GM23338 (cell line): ENCODE data around the gene TIMM23B. TPM values are rescaled to one million over a fixed set of nuclear protein-coding genes. Genes with fewer than 3 reads are reported as not detected.
"Not testable (repeated sequence)": the region's sequence is repeated elsewhere in the genome, so short reads cannot be mapped to it uniquely, and the experiment has no call there.

Experiments
- ATAC-seq: fragments of 200-7000 bp; cut with Tn5 transposase; 3 replicates; pipeline ENCODE4 v1.9.1; 2020
- DNase-seq: peaks from one replicate; pipeline ENCODE4 v3.0.0-alpha.2; 2015; ENCODE audit warnings: low spot score
- H2AFZ ChIP-seq: fragments of 200-600 bp; sonication (generic); 2 replicates; pipeline ENCODE4 v1.8.0; 2016; ENCODE audit warnings: antibody characterized with exemption, mild to moderate bottlenecking, moderate library complexity
- H3F3A ChIP-seq: fragments of 200-600 bp; sonication (generic); replicated peaks from 2 replicates; pipeline ENCODE4 v1.8.0; 2017; ENCODE audit warnings: antibody characterized with exemption, mixed run types, low read depth
- H3K27ac ChIP-seq: fragments of 200-600 bp; sonication (generic); 2 replicates; pipeline ENCODE4 v1.6.1; 2016; ENCODE audit warnings: low read depth
- H3K27me3 ChIP-seq: fragments of 200-600 bp; sonication (generic); 2 replicates; pipeline ENCODE4 v1.8.0; 2016; ENCODE audit warnings: mild to moderate bottlenecking, mixed run types, moderate library complexity; ENCODE audit not compliant: insufficient read depth
- H3K36me3 ChIP-seq: fragments of 200-600 bp; sonication (generic); 2 replicates; pipeline ENCODE4 v1.8.0; 2016; ENCODE audit warnings: mild to moderate bottlenecking; ENCODE audit not compliant: insufficient read depth
- H3K4me1 ChIP-seq: fragments of 200-600 bp; sonication (generic); 2 replicates; pipeline ENCODE4 v1.8.0; 2016; ENCODE audit warnings: mild to moderate bottlenecking, moderate library complexity; ENCODE audit not compliant: insufficient read depth
- H3K4me2 ChIP-seq: fragments of 200-600 bp; sonication (generic); 2 replicates; pipeline ENCODE4 v1.7.1; 2017; ENCODE audit warnings: mixed run types
- H3K4me3 ChIP-seq: fragments of 200-600 bp; sonication (generic); 2 replicates; pipeline ENCODE4 v1.6.1; 2016; ENCODE audit warnings: mixed run types
- H3K79me2 ChIP-seq: fragments of 200-600 bp; sonication (generic); replicated peaks from 2 replicates; pipeline ENCODE4 v1.8.0; 2017; ENCODE audit warnings: mild to moderate bottlenecking; ENCODE audit not compliant: insufficient read depth
- H3K9me2 ChIP-seq: fragments of 200-600 bp; sonication (generic); 2 replicates; pipeline ENCODE4 v1.8.0; 2017; ENCODE audit not compliant: insufficient read depth
- H4K20me1 ChIP-seq: fragments of 200-600 bp; sonication (generic); replicated peaks from 2 replicates; pipeline ENCODE4 v1.8.0; 2017; ENCODE audit warnings: mild to moderate bottlenecking; ENCODE audit not compliant: insufficient read depth
- H3K27ac Mint-ChIP-seq: 2 replicates; pipeline ENCODE4 v1.8.0; 2020; ENCODE audit warnings: inconsistent platforms, mild to moderate bottlenecking, moderate library complexity, mixed read lengths
- H3K27me3 Mint-ChIP-seq: 3 replicates; pipeline ENCODE4 v1.8.0; 2022; ENCODE audit warnings: low read depth, mild to moderate bottlenecking, moderate library complexity, mixed read lengths, inconsistent platforms; ENCODE audit not compliant: insufficient read depth, poor library complexity
- H3K36me3 Mint-ChIP-seq: 3 replicates; pipeline ENCODE4 v1.8.0; 2021; ENCODE audit warnings: low read depth, mild to moderate bottlenecking, inconsistent platforms, moderate library complexity, mixed read lengths
- H3K4me1 Mint-ChIP-seq: 3 replicates; pipeline ENCODE4 v1.8.0; 2020; ENCODE audit warnings: mild to moderate bottlenecking, inconsistent platforms, mixed read lengths
- H3K4me3 Mint-ChIP-seq: 3 replicates; pipeline ENCODE4 v1.8.0; 2021; ENCODE audit warnings: moderate library complexity, mild to moderate bottlenecking, inconsistent platforms, mixed read lengths
- H3K9me3 Mint-ChIP-seq: 3 replicates; pipeline ENCODE4 v1.8.0; 2020; ENCODE audit warnings: moderate library complexity, mild to moderate bottlenecking, inconsistent platforms, mixed read lengths
- polyA plus RNA-seq: library from polyadenylated mRNA; unstranded; fragments of >200 nt; fragmentation: Nextera tagmentation; extraction: Ambion mirVana; gene quantifications from 2 replicates; pipeline ENCODE4 v1.2.1, GENCODE V29; 2016
- total RNA-seq: library from RNA; depleted of rRNA; stranded (reverse); fragments of >200 nt; shearing (Covaris generic); gene quantifications from 2 replicates; pipeline ENCODE4 v1.2.3, GENCODE V29; 2014

Gene TIMM23B
- total and polyA plus RNA-seq, 2 experiments from 2014 or later: 14.6 to 18.9 TPM

DNA sequence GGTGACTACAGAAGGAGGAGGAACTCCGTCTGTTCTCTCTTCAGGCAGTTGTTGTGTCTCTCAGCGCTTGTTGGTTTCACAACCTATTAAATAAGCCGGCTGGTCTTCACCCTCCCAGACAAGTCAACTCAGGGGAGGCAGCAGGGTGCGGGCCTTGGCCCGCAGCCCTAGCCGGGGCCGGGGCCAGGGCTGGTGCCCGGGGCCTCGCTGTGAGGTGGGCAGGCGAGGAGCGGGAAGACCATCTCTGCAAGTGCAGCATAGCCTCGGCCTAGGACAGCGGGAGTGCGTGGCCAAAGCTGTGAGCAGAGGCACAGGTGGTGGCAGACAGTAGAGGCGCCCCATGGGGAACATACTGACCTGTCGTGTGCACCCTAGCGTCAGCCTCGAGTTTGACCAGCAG, 46.5 kb downstream of the TIMM23B start, which contains the start of gene AGAP6:
AGAP6 (plus strand) TSS at position 31 of the 400 bp plus-strand sequence; CDS start at position 341, 310 bp downstream.
- H3K36me3 Mint-ChIP-seq, H3K27me3 Mint-ChIP-seq, H3K27ac ChIP-seq, H3K4me3 ChIP-seq, H3K9me2 ChIP-seq, H3K27ac Mint-ChIP-seq, H3K4me2 ChIP-seq, H3K79me2 ChIP-seq, H4K20me1 ChIP-seq, H2AFZ ChIP-seq, H3K9me3 Mint-ChIP-seq, H3K4me3 Mint-ChIP-seq, ATAC-seq, H3K27me3 ChIP-seq, DNase-seq, H3F3A ChIP-seq, H3K36me3 ChIP-seq, H3K4me1 Mint-ChIP-seq, H3K4me1 ChIP-seq: not testable (repeated sequence)

DNA sequence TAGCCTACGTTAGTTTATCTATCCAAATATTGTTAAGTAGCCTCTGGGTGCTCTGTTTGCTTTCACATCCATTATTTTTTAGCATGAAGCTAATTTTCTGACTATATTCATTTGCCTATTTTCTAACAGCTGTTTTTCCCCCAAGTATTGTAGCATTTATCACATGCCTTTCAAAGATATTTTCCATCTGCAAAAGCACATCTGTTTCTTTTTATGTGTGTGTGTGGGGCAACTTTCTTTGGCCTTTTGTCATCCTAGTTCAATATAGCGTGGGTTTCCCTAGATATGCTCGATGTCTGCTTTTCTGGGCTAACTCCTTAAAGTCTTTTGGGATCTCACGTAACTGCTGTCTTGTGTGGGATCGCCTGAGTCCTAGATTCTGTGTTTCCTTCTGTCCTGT, 53.5 kb downstream of the TIMM23B start:
- H3K4me3 Mint-ChIP-seq, H3K4me3 ChIP-seq, H3K9me2 ChIP-seq, H3K4me1 ChIP-seq, H4K20me1 ChIP-seq, H3K27me3 ChIP-seq, H3K9me3 Mint-ChIP-seq, H3K27ac ChIP-seq, H3K27me3 Mint-ChIP-seq, DNase-seq, ATAC-seq, H3K79me2 ChIP-seq, H2AFZ ChIP-seq, H3K36me3 Mint-ChIP-seq, H3K27ac Mint-ChIP-seq, H3K36me3 ChIP-seq, H3F3A ChIP-seq, H3K4me2 ChIP-seq, H3K4me1 Mint-ChIP-seq: not testable (repeated sequence)

GRCh38 chr10:50014024-50014423, 72.2 kb downstream of the TIMM23B start:
- not testable (repeated sequence) for ATAC-seq, H3K4me3 Mint-ChIP-seq, H3K4me1 Mint-ChIP-seq, H3K79me2 ChIP-seq, H3K27me3 Mint-ChIP-seq, H3K4me2 ChIP-seq, H3K27ac ChIP-seq, H3K27me3 ChIP-seq, H3K36me3 ChIP-seq, H3K4me3 ChIP-seq, H3K36me3 Mint-ChIP-seq, H2AFZ ChIP-seq, H3K9me2 ChIP-seq, H4K20me1 ChIP-seq, H3K4me1 ChIP-seq, H3F3A ChIP-seq, H3K27ac Mint-ChIP-seq, DNase-seq, H3K9me3 Mint-ChIP-seq

DNA sequence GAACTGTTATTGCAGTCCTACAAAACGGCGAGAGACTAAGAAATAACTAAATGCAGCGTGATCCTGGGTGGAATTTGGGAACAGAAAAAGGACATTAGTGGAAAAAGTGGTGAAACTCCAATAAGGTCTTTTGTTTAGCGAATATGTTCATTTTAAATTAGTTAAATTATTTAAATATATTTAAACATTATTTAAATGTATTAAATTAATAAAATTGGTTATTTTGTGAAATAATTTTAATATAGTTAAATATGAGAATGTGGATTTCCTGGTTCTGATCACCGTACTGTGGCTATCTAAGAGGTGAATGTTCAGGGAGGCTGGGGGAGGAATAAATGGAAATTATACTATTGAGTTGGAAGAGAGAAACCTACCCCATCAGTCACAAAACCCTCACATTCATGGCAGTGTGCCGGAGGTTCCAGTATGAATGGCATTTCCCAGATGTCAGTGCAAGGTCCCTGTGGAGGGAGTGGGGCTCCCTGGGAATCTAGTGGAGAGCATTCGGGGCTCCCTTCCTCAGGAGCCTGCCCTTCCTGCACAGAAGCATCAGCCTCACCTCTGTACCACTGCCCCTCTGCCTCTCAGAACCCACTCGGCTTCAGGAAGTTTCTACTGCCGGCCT, 73.9 kb downstream of the TIMM23B start:
- H3K4me3 Mint-ChIP-seq, H3K9me2 ChIP-seq, H3K27ac ChIP-seq, H3K4me1 Mint-ChIP-seq, H3K9me3 Mint-ChIP-seq, H2AFZ ChIP-seq, H4K20me1 ChIP-seq, H3K36me3 Mint-ChIP-seq, H3K27me3 Mint-ChIP-seq, H3K27me3 ChIP-seq, H3K27ac Mint-ChIP-seq, H3K4me3 ChIP-seq, DNase-seq, H3K4me1 ChIP-seq, H3K4me2 ChIP-seq, H3K79me2 ChIP-seq, ATAC-seq, H3K36me3 ChIP-seq, H3F3A ChIP-seq: not testable (repeated sequence)

GRCh38 chr10:50016926-50017325, 75.1 kb downstream of the TIMM23B start:
- not testable (repeated sequence) for H3K4me3 Mint-ChIP-seq, ATAC-seq, H3K4me2 ChIP-seq, H3K9me2 ChIP-seq, DNase-seq, H3K27me3 ChIP-seq, H2AFZ ChIP-seq, H3K27ac Mint-ChIP-seq, H3K36me3 ChIP-seq, H3K9me3 Mint-ChIP-seq, H3K4me1 ChIP-seq, H3K27me3 Mint-ChIP-seq, H3K4me3 ChIP-seq, H3K4me1 Mint-ChIP-seq, H3K79me2 ChIP-seq, H3K27ac ChIP-seq, H3K36me3 Mint-ChIP-seq, H3F3A ChIP-seq, H4K20me1 ChIP-seq

DNA sequence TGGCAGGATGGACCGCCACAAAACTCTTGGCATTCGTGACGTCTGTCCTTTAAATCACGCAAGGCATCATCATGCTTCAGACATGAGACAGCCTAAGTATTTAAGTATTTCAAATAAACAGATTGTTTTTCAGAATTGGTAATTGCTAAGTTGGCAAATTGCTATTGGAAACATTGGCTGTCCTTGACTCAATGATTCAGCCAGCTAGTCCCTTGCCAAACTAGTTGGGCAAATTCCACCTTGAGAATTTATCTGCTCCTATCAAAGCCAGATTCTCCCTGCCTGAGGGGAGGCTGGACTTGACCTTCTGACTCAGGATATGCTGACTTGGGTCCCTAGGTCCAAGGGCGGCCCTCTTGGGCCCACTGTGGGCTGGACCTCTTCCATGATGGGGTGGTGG, 75.8 kb downstream of the TIMM23B start:
- not testable (repeated sequence) for H3K27ac ChIP-seq, DNase-seq, H3K36me3 Mint-ChIP-seq, H2AFZ ChIP-seq, H3F3A ChIP-seq, H3K79me2 ChIP-seq, H3K36me3 ChIP-seq, H3K9me2 ChIP-seq, H3K4me3 Mint-ChIP-seq, H3K27ac Mint-ChIP-seq, H3K4me3 ChIP-seq, H3K27me3 ChIP-seq, H4K20me1 ChIP-seq, H3K4me1 Mint-ChIP-seq, H3K4me2 ChIP-seq, H3K27me3 Mint-ChIP-seq, ATAC-seq, H3K9me3 Mint-ChIP-seq, H3K4me1 ChIP-seq

DNA sequence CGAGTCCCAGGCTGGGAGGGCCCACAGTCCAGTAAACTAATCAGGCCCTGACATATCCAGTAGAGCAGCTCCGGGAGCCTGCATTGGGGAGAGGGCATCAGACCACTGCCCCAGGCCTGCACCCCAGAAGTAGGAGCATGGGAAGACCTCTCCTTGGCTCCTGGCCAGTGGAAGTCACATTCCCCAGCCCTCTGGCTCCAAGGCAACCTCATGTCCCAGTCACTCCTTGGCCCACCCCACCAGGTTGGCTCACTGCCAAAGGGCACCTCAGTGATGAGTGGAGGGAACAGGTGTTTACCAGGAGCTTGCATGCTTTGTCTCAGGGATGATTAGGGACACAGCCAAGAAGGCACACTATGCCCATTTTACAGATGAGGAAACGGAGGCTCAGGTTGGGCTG, 77.4 kb downstream of the TIMM23B start:
- not testable (repeated sequence) for H3K9me2 ChIP-seq, H3K27me3 ChIP-seq, H3K36me3 ChIP-seq, H3K4me3 ChIP-seq, H3K9me3 Mint-ChIP-seq, H3K36me3 Mint-ChIP-seq, H3K4me1 ChIP-seq, H2AFZ ChIP-seq, H3K27ac ChIP-seq, H3K27me3 Mint-ChIP-seq, ATAC-seq, H3F3A ChIP-seq, H3K4me1 Mint-ChIP-seq, H4K20me1 ChIP-seq, H3K4me2 ChIP-seq, H3K27ac Mint-ChIP-seq, H3K79me2 ChIP-seq, H3K4me3 Mint-ChIP-seq, DNase-seq
